GM19043 (cell line): Measurements from ENCODE around the gene CRTC3.
"Not testable (repeated sequence)": the region's sequence is repeated elsewhere in the genome, so short reads cannot be mapped to it uniquely, and the experiment has no call there.

Source experiments
- ATAC-seq: cut with Tn5 transposase; IDR thresholded peaks from one replicate; pipeline ENCODE4 v1.9.1; 2021; ENCODE audit warnings: low read depth; ENCODE audit not compliant: unreplicated experiment

CRTC3 gene

GRCh38 chr15:90645873-90646575 lies 116.3 kb downstream of the CRTC3 start:
- no peak for ATAC-seq

- ATAC-seq = no peak
Measured at GRCh38 chr15:90646662-90647305, 117.1 kb downstream of the CRTC3 start.

- ATAC-seq = no peak
Measured at GRCh38 chr15:90647326-90647725, 117.6 kb downstream of the CRTC3 start.

GRCh38 chr15:90648137-90649070 lies 118.7 kb downstream of the CRTC3 start:
- ATAC-seq = peak; percentile 72

GRCh38 chr15:90650117-90650955 lies 120.6 kb downstream of the CRTC3 start:
- ATAC-seq = no peak

GRCh38 chr15:90650956-90651689 lies 121.4 kb downstream of the CRTC3 start:
- no peak for ATAC-seq

GRCh38 chr15:90654233-90655136 lies 124.8 kb downstream of the CRTC3 start:
- ATAC-seq = peak; percentile 47

GRCh38 chr15:90657520-90658172 lies 127.9 kb downstream of the CRTC3 start:
- ATAC-seq = not testable (repeated sequence)

- no peak for ATAC-seq
Measured at GRCh38 chr15:90659481-90659880, 129.8 kb downstream of the CRTC3 start.

- peak; percentile 49 for ATAC-seq
Measured at GRCh38 chr15:90660195-90660998, 130.7 kb downstream of the CRTC3 start.

- peak; percentile 0 for ATAC-seq
Measured at GRCh38 chr15:90660999-90661330, 131.2 kb downstream of the CRTC3 start.

- not testable (repeated sequence) for ATAC-seq
Measured at GRCh38 chr15:90664081-90664461, 134.3 kb downstream of the CRTC3 start.

GRCh38 chr15:90664650-90665287 lies 135.0 kb downstream of the CRTC3 start:
- no peak for ATAC-seq

- ATAC-seq = peak; percentile 52
Measured at GRCh38 chr15:90665288-90666134, 135.8 kb downstream of the CRTC3 start.

- ATAC-seq = no peak
Measured at GRCh38 chr15:90666135-90666909, 136.6 kb downstream of the CRTC3 start.
